Measurements from ENCODE around the gene FRMD3.

FRMD3 gene

DNA sequence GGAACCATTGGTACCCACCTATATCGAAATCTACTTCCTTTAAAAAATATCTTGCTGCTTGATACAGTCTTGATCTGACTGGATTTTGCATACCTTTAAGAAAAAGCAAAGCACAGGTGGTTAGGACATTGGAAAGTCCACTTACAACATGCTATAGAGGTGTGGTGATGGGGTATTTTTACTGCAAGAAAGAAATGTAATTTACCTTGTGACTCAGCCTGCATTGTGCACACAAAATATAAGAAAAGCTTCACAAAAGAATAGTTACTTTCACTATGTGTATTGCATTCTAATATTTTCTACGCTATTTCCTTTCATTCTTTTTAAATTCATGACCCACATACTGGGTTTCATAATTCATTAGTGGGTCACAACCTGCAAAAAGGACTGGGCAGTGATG lies 239.1 kb downstream of the FRMD3 start:
- H3K36me3 ChIP-seq (ENCODE audit: insufficient read depth) = no peaks in the 10 kb centered on the region
- no peak overlapping the region for H3K9ac ChIP-seq
- H3K27ac ChIP-seq = no peak overlapping the region
- TF ChIP-seq, protein P1, sequence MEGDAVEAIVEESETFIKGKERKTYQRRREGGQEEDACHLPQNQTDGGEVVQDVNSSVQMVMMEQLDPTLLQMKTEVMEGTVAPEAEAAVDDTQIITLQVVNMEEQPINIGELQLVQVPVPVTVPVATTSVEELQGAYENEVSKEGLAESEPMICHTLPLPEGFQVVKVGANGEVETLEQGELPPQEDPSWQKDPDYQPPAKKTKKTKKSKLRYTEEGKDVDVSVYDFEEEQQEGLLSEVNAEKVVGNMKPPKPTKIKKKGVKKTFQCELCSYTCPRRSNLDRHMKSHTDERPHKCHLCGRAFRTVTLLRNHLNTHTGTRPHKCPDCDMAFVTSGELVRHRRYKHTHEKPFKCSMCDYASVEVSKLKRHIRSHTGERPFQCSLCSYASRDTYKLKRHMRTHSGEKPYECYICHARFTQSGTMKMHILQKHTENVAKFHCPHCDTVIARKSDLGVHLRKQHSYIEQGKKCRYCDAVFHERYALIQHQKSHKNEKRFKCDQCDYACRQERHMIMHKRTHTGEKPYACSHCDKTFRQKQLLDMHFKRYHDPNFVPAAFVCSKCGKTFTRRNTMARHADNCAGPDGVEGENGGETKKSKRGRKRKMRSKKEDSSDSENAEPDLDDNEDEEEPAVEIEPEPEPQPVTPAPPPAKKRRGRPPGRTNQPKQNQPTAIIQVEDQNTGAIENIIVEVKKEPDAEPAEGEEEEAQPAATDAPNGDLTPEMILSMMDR (conservative IDR thresholded peaks at IDR 0.05; ENCODE audit: low read depth, low read length) = no peak
- no peaks in the 10 kb centered on the region for H3K79me2 ChIP-seq (ENCODE audit: insufficient read depth, low read depth)
- H3K4me1 ChIP-seq (ENCODE audit: low read depth, poor library complexity, severe bottlenecking) = no peaks in the 10 kb centered on the region
- no peaks in the 10 kb centered on the region for H3K27me3 ChIP-seq (ENCODE audit: insufficient read depth, low read depth)
- no peak overlapping the region for H2AFZ ChIP-seq (ENCODE audit: low read depth)
- H4K20me1 ChIP-seq (ENCODE audit: insufficient read depth) = no peaks in the 10 kb centered on the region
- no peak overlapping the region for H3K4me3 ChIP-seq (IDR thresholded peaks at IDR 0.05; ENCODE audit: insufficient read depth, low read depth, low read length)
- no peak overlapping the region for H3K4me2 ChIP-seq

DNA sequence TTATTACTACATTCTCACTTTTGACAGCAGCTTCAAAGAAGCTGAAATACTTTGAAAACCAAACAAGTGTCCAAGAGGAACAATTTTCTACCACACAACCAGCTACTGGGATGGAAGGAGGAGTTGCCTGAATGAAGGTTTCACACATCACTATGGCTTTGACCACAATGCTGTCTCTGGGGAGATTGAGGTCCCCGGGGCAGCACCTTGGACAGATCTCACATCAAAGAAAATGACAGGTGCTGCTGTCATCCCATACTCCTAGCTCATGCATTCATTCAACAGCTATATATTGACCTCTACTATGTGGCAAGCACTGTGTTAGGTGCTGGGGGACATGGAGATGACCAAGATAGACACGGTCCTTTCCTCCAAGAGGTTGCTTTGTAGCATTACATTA lies 242.1 kb downstream of the FRMD3 start:
- H3K36me3 ChIP-seq (ENCODE audit: insufficient read depth) = no peaks in the 10 kb centered on the region
- TF ChIP-seq, protein P1 (conservative IDR thresholded peaks at IDR 0.05; ENCODE audit: low read depth, low read length) = no peak
- no peaks in the 10 kb centered on the region for H3K79me2 ChIP-seq (ENCODE audit: insufficient read depth, low read depth)

DNA sequence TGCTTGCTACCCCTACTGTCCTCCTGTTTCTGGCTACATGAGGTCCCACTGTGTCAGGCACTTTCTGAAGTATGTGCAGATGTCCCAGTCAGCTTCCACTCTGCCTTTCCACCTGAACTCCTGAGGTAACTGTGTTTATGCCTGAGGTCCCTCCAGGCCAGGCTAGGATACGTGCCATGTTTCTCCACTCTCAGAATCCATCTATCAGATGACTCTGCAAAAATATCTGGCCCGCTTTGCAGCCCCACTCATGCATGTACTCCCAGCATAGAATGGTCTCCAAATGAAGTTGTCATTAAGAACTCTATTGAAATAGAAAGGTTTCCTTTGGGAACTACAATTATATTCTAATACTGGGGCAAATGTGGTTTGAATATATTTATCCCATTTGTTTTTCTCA lies 243.4 kb downstream of the FRMD3 start:
- H2AFZ ChIP-seq (ENCODE audit: low read depth) = no peak overlapping the region
- no peaks in the 10 kb centered on the region for H3K27me3 ChIP-seq (ENCODE audit: insufficient read depth, low read depth)
- H3K36me3 ChIP-seq (ENCODE audit: insufficient read depth) = no peaks in the 10 kb centered on the region
- no peak overlapping the region for H3K9ac ChIP-seq
- TF ChIP-seq, protein P1 (conservative IDR thresholded peaks at IDR 0.05; ENCODE audit: low read depth, low read length) = no peak
- H3K27ac ChIP-seq = no peak overlapping the region
- no peaks in the 10 kb centered on the region for H4K20me1 ChIP-seq (ENCODE audit: insufficient read depth)
- no peak overlapping the region for H3K4me3 ChIP-seq (IDR thresholded peaks at IDR 0.05; ENCODE audit: insufficient read depth, low read depth, low read length)
- no peak overlapping the region for H3K4me2 ChIP-seq
- H3K4me1 ChIP-seq (ENCODE audit: low read depth, poor library complexity, severe bottlenecking) = no peaks in the 10 kb centered on the region
- no peaks in the 10 kb centered on the region for H3K79me2 ChIP-seq (ENCODE audit: insufficient read depth, low read depth)

More for the DNA sequence above, 242.1 kb downstream of the FRMD3 start:
- H3K4me3 ChIP-seq (IDR thresholded peaks at IDR 0.05; ENCODE audit: insufficient read depth, low read depth, low read length) = no peak overlapping the region
- no peak overlapping the region for H2AFZ ChIP-seq (ENCODE audit: low read depth)
- no peaks in the 10 kb centered on the region for H3K27me3 ChIP-seq (ENCODE audit: insufficient read depth, low read depth)
- no peaks in the 10 kb centered on the region for H4K20me1 ChIP-seq (ENCODE audit: insufficient read depth)
- H3K27ac ChIP-seq = no peak overlapping the region
- no peak overlapping the region for H3K9ac ChIP-seq
- no peaks in the 10 kb centered on the region for H3K4me1 ChIP-seq (ENCODE audit: low read depth, poor library complexity, severe bottlenecking)
- no peak overlapping the region for H3K4me2 ChIP-seq

DNA sequence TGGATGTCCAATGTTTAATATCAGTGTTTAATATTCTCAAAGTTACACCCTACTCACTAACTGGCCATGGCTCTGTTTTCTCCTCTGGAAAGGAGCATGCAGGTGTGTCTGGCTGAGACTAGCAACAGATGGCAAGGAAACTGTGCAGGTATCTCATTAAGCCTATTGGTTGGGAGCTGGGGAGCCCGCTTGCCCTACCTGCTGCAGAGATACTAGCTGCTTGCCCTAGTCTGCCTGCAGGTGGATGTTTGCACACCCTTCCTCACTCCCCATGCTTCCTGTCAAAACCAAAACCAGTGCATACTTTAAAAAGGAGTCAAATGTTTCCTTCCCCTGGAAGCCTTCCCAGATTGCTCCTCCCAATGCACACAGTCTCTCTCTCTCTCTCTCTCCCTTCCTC lies 247.0 kb downstream of the FRMD3 start:
- Histone ChIP-seq H3K9ac (no peak overlapping the region), H3K4me2 (no peak overlapping the region), H3K4me1 (ENCODE audit: low read depth, poor library complexity, severe bottlenecking) (no peaks in the 10 kb centered on the region), H3K27ac (no peak overlapping the region), H3K36me3 (ENCODE audit: insufficient read depth) (no peaks in the 10 kb centered on the region), H3K27me3 (ENCODE audit: insufficient read depth, low read depth) (no peaks in the 10 kb centered on the region), H3K79me2 (ENCODE audit: insufficient read depth, low read depth) (no peaks in the 10 kb centered on the region), H4K20me1 (ENCODE audit: insufficient read depth) (no peaks in the 10 kb centered on the region), H3K4me3 (IDR thresholded peaks at IDR 0.05; ENCODE audit: insufficient read depth, low read depth, low read length) (no peak overlapping the region), H2AFZ (ENCODE audit: low read depth) (no peak overlapping the region)
- TF ChIP-seq, protein P1 (conservative IDR thresholded peaks at IDR 0.05; ENCODE audit: low read depth, low read length) = no peak

All from KMS-11 (cell line).